Thoracic aorta (tissue), 2 donors: ENCODE data around the gene RNF144A. TPM values are rescaled to one million over a fixed set of nuclear protein-coding genes. Genes with fewer than 3 reads are reported as not detected.

Experiments used
- ATAC-seq: fragments of 150-250 bp; one replicate; pipeline ENCODE4 v1.8.0; 2017; ENCODE audit warnings: low read depth; ENCODE audit not compliant: insufficient number of reproducible peaks, low FRiP score
- DNase-seq: peaks from one replicate; pipeline ENCODE4 v3.0.0-alpha.2; 2020; ENCODE audit warnings: low spot score
- H3K27ac ChIP-seq, 2 donors: fragments of 200-600 bp; sonication (generic); 1 replicate in 1 of 2; 2 replicates in 1 of 2; pipeline ENCODE4 v1.5.1; 2016; ENCODE audit warnings: mild to moderate bottlenecking in 2 of 2, moderate library complexity in 2 of 2
- H3K27me3 ChIP-seq: fragments of 200-600 bp; sonication (generic); replicated peaks from 2 replicates; pipeline ENCODE4 v1.6.0; 2016; ENCODE audit warnings: mild to moderate bottlenecking; ENCODE audit not compliant: insufficient read depth
- H3K36me3 ChIP-seq: fragments of 200-600 bp; sonication (generic); one replicate; pipeline ENCODE4 v1.5.1; 2016
- H3K4me1 ChIP-seq, 2 donors: fragments of 200-600 bp; sonication (generic); 1 replicate in 1 of 2; 2 replicates in 1 of 2; pipeline versions ENCODE4 v1.5.1 to v1.6.0; 2016; ENCODE audit warnings: low read depth in 2 of 2, mild to moderate bottlenecking in 1 of 2; ENCODE audit not compliant: control insufficient read depth in 1 of 2
- H3K4me3 ChIP-seq: fragments of 200-600 bp; sonication (generic); 2 replicates; pipeline ENCODE4 v1.5.1; 2016; ENCODE audit warnings: mild to moderate bottlenecking
- H3K9me3 ChIP-seq: fragments of 200-600 bp; sonication (generic); 2 replicates; pipeline ENCODE4 v1.5.1; 2016
- total RNA-seq, 2 donors: library from RNA; depleted of rRNA; stranded (reverse); fragments of >200 nt; gene quantifications; one replicate each; pipeline versions ENCODE4 v1.1.0 to v1.2.3, GENCODE V29; 2016
- TF ChIP-seq, protein P1 (sequence below): fragments of 200-600 bp; sonication (generic); IDR thresholded peaks from one replicate; pipeline ENCODE4 v1.5.1; 2019; ENCODE audit warnings: antibody characterized with exemption

The RNF144A gene
- total RNA-seq, 2 donors from 2014 or later, result 3.4 to 6.2 TPM

DNA sequence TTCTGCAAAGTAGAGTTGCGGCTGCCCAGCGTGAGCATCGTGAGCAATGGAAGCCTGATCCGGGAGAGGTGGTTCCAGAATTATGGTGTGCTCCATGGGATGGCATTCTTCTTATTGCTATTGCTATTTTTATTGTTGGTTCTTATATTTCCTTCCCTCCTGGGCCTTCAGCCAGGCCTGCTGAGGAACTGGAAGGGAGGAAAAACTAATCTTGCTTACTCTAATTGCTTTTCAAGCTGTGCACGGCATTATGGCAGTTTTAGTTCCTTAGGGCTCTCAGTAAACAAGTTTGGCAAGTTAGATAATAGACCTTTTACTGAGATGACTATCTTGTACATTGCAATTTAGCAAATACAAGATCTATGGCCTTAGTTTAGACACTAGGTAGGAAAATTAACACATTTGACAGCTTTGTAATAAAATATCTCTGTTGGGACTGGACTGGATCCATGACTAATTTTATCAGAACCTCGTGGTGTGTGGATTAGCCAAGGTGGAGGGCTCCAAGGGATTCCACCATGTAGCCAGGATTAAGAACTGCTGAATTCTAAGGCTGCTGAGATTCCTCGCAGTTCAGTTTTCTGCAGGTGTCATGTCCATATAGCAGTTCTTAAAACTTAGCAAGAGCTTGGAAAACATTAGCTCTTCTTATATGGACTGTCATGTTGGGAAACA is 33.6 kb upstream of the RNF144A start:
- DNase-seq (no peak), ATAC-seq (no peak)
- TF ChIP-seq, protein P1, sequence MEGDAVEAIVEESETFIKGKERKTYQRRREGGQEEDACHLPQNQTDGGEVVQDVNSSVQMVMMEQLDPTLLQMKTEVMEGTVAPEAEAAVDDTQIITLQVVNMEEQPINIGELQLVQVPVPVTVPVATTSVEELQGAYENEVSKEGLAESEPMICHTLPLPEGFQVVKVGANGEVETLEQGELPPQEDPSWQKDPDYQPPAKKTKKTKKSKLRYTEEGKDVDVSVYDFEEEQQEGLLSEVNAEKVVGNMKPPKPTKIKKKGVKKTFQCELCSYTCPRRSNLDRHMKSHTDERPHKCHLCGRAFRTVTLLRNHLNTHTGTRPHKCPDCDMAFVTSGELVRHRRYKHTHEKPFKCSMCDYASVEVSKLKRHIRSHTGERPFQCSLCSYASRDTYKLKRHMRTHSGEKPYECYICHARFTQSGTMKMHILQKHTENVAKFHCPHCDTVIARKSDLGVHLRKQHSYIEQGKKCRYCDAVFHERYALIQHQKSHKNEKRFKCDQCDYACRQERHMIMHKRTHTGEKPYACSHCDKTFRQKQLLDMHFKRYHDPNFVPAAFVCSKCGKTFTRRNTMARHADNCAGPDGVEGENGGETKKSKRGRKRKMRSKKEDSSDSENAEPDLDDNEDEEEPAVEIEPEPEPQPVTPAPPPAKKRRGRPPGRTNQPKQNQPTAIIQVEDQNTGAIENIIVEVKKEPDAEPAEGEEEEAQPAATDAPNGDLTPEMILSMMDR, result no peak
- Histone ChIP-seq H3K36me3 (no peaks in the 10 kb centered on the region), H3K27ac (no peak overlapping the region), H3K4me1 (peaks cover 0 to 9% of the 10 kb centered on the region in 2 donors), H3K4me3 (no peak overlapping the region), H3K9me3 (no peaks in the 10 kb centered on the region), H3K27me3 (no peaks in the 10 kb centered on the region)

DNA sequence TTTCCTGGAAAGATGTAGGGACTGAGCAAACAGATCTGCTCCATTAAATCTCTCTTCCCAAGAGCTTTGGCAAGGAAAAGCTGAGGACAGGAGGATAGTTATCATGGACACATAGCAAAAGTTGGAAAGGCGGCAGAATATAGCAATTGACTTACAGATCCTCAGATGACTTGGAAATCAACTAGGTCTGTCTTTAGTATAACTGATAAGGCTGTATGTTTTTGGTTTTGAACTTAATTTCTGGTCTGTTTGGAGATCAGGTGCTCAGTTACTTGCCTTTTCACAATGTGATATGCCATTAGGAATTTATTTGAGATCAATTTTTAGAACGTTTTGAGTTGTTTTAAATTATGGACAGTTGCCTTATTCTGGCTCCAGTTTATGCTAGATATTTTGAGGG is 31.7 kb upstream of the RNF144A start:
- H3K27me3 ChIP-seq, result no peaks in the 10 kb centered on the region
- no peak for DNase-seq
- TF ChIP-seq, protein P1, result no peak

DNA sequence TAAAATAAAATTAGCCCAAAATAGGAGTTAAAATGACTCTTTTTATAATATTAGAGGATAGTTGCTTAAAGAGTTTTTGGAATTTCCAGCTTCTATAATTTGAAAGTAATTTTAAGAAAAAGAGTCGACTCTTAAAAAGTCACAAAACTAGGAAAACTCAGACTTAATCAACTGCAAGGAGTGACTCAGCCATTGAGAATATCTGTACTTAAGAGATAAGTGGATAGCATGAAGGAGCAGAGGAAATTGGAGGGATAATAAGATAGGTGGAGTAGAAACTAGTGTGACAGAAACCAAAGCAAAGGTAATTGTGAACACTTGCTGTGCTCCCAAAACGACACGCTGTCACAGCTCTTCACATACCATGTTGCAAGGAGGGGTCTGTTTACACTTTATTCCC is 31.2 kb upstream of the RNF144A start:
- Histone ChIP-seq H3K4me3 (no peak overlapping the region), H3K36me3 (no peaks in the 10 kb centered on the region), H3K9me3 (no peaks in the 10 kb centered on the region), H3K27me3 (no peaks in the 10 kb centered on the region), H3K27ac (no peak overlapping the region), H3K4me1 (no peaks in the 10 kb centered on the region)
- ATAC-seq, result no peak
- DNase-seq, result no peak
- TF ChIP-seq, protein P1, result no peak

More for the DNA sequence above, 31.7 kb upstream of the RNF144A start:
- no peaks in the 10 kb centered on the region for H3K9me3 ChIP-seq
- ATAC-seq, result no peak
- no peak overlapping the region for H3K4me3 ChIP-seq
- H3K4me1 ChIP-seq, result no peaks in the 10 kb centered on the region
- H3K27ac ChIP-seq, result no peak overlapping the region
- no peaks in the 10 kb centered on the region for H3K36me3 ChIP-seq

DNA sequence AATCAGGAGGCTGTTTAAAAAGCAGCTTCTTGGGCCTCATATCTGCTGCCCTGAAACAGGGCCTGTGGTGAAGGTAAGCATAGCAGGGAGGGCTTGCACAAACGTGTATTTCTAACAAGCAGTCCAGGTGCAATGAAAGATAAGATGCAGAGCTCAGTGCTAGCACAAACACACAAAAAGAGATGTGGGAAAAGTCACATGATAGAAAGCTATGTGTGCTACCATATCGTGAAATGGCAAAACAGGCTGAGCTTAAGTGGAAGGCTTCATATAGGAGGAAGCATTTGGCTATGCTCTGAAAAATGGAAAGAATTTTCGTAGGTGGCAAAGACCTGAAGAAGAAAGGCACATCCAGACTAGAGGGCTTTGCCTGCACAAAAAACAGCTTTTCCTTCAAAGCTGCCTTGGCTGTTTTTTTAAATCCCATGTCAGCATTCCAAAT is 29.4 kb upstream of the RNF144A start:
- DNase-seq, result no peak
- ATAC-seq, result no peak
- Histone ChIP-seq H3K36me3 (no peaks in the 10 kb centered on the region), H3K9me3 (no peaks in the 10 kb centered on the region), H3K27me3 (no peaks in the 10 kb centered on the region), H3K27ac (no peak overlapping the region), H3K4me1 (no peaks in the 10 kb centered on the region), H3K4me3 (no peak overlapping the region)
- TF ChIP-seq, protein P1, result no peak

DNA sequence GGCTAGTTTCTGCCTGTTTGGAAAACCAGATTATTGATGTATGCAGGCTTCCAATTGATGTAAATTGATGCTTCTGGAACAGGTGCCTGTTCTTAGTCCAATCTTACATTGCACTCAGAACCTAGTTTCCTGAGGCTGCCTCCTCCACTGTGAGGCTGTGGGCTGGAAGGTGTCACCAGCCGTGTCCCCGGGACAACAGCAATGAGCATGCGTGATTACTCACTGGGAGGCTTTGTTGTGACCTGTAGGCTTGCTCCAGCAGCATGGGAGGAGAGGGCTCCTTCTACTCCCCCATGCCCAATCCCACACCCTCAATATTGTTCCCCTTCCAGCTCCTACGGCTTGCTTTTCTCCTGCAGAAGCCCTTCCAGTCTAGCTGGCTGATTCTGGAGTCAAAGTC is 28.5 kb upstream of the RNF144A start:
- H3K36me3 ChIP-seq, result no peaks in the 10 kb centered on the region
- no peaks in the 10 kb centered on the region for H3K27me3 ChIP-seq
- TF ChIP-seq, protein P1, result no peak
- no peak overlapping the region for H3K27ac ChIP-seq
- H3K4me1 ChIP-seq, result no peaks in the 10 kb centered on the region
- DNase-seq (no peak), ATAC-seq (no peak)
- no peaks in the 10 kb centered on the region for H3K9me3 ChIP-seq
- H3K4me3 ChIP-seq, result no peak overlapping the region
